HUES6 (cell line): ENCODE results near the gene THRA.
A peak's percentile ranks its signal among the peaks of the same experiment; 100 is the strongest.

ENCODE experiments used
- H3K27ac ChIP-seq: 2 replicates; pipeline ENCODE4 v1.7.0; 2013; ENCODE audit warnings: low read depth, mild to moderate bottlenecking, low read length, inconsistent platforms
- H3K27me3 ChIP-seq: 2 replicates; pipeline ENCODE4 v1.6.1; 2013; ENCODE audit warnings: low read length; ENCODE audit not compliant: control insufficient read depth, insufficient read depth
- H3K36me3 ChIP-seq: 2 replicates; pipeline ENCODE4 v1.6.1; 2013; ENCODE audit warnings: low read length; ENCODE audit not compliant: control insufficient read depth, insufficient read depth
- H3K4me1 ChIP-seq: 2 replicates; pipeline ENCODE4 v1.6.1; 2013; ENCODE audit warnings: low read length; ENCODE audit not compliant: control insufficient read depth, insufficient read depth
- H3K4me3 ChIP-seq: 2 replicates; pipeline ENCODE4 v1.5.1; 2013; ENCODE audit warnings: low read depth, low read length
- H3K9ac ChIP-seq: one replicate; pipeline ENCODE4 v1.6.1; 2013; ENCODE audit warnings: mild to moderate bottlenecking, low read length
- H3K9me3 ChIP-seq: 2 replicates; pipeline ENCODE4 v1.6.1; 2013; ENCODE audit warnings: low read depth, low read length; ENCODE audit not compliant: control insufficient read depth, insufficient read depth

The THRA gene

GRCh38 chr17:40062329-40063186 lies at the start of gene THRA:
TSS of gene THRA (plus strand) at chr17:40062965. CDS start at chr17:40074489, 11,524 bp downstream.
- peak within 1 kb of the TSS; percentile 57 for H3K27ac ChIP-seq
- peak within 1 kb of the TSS; percentile 78 for H3K9ac ChIP-seq
- peaks cover 40% of the 10 kb centered on the region for H3K4me1 ChIP-seq
- H3K27me3 ChIP-seq: peaks cover 22% of the 10 kb centered on the region
- H3K9me3 ChIP-seq: no peaks in the 10 kb centered on the region
- no peaks in the 10 kb centered on the region for H3K36me3 ChIP-seq
- peak within 1 kb of the TSS; percentile 82 for H3K4me3 ChIP-seq

- Histone ChIP-seq H3K27me3 (no peaks in the 10 kb centered on the region), H3K4me3 (no peak overlapping the region), H3K36me3 (peaks cover 12% of the 10 kb centered on the region), H3K4me1 (peaks cover 29% of the 10 kb centered on the region), H3K27ac (no peak overlapping the region), H3K9ac (no peak overlapping the region), H3K9me3 (no peaks in the 10 kb centered on the region)
Measured at GRCh38 chr17:40014375-40014980, 48.3 kb upstream of the THRA start.

GRCh38 chr17:40015005-40015997 lies 47.5 kb upstream of the THRA start, which contains the start of gene CSF3:
TSS of gene CSF3 (plus strand) at chr17:40015440. CDS start at chr17:40015475, 35 bp downstream.
- Histone ChIP-seq H3K4me3 (no peak within 1 kb of the TSS), H3K9ac (no peak within 1 kb of the TSS), H3K9me3 (no peaks in the 10 kb centered on the region), H3K36me3 (peaks cover 21% of the 10 kb centered on the region), H3K27me3 (no peaks in the 10 kb centered on the region), H3K27ac (no peak within 1 kb of the TSS), H3K4me1 (peaks cover 30% of the 10 kb centered on the region)

- Histone ChIP-seq H3K4me3 (no peak overlapping the region), H3K27me3 (no peaks in the 10 kb centered on the region), H3K4me1 (peaks cover 30% of the 10 kb centered on the region), H3K36me3 (peaks cover 29% of the 10 kb centered on the region), H3K27ac (no peak overlapping the region), H3K9ac (no peak overlapping the region), H3K9me3 (no peaks in the 10 kb centered on the region)
Measured at GRCh38 chr17:40015998-40016985, 46.5 kb upstream of the THRA start.

- Histone ChIP-seq H3K27me3 (no peaks in the 10 kb centered on the region), H3K9ac (no peak overlapping the region), H3K36me3 (peaks cover 42% of the 10 kb centered on the region), H3K27ac (no peak overlapping the region), H3K4me3 (no peak overlapping the region), H3K4me1 (peaks cover 30% of the 10 kb centered on the region), H3K9me3 (no peaks in the 10 kb centered on the region)
Measured at GRCh38 chr17:40017422-40018080, 45.2 kb upstream of the THRA start.

GRCh38 chr17:40018211-40019121 lies 44.3 kb upstream of the THRA start:
- H3K4me1 ChIP-seq: peaks cover 30% of the 10 kb centered on the region

GRCh38 chr17:40019140-40019991 lies 43.4 kb upstream of the THRA start:
- Histone ChIP-seq H3K27ac (no peak overlapping the region), H3K9me3 (no peaks in the 10 kb centered on the region), H3K27me3 (no peaks in the 10 kb centered on the region), H3K36me3 (peaks cover 55% of the 10 kb centered on the region), H3K9ac (peak overlapping the region; percentile 19), H3K4me3 (0 out of 2 replicates have a peak overlapping the region, but pooled peaks have one; percentile 4), H3K4me1 (peaks cover 30% of the 10 kb centered on the region)

More at GRCh38 chr17:40018211-40019121, 44.3 kb upstream of the THRA start:
- 0 out of 2 replicates have a peak overlapping the region, but pooled peaks have one; percentile 4 for H3K4me3 ChIP-seq
- H3K27ac ChIP-seq: peak overlapping the region; percentile 25; the same call in 1 of the 2 replicates
- H3K9me3 ChIP-seq: no peaks in the 10 kb centered on the region
- no peaks in the 10 kb centered on the region for H3K27me3 ChIP-seq
- H3K36me3 ChIP-seq: peaks cover 50% of the 10 kb centered on the region
- H3K9ac ChIP-seq: peak overlapping the region; percentile 19

GRCh38 chr17:40020146-40020545 lies 42.6 kb upstream of the THRA start:
- no peak overlapping the region for H3K9ac ChIP-seq
- H3K36me3 ChIP-seq: peaks cover 62% of the 10 kb centered on the region
- H3K4me1 ChIP-seq: peaks cover 27% of the 10 kb centered on the region
- H3K4me3 ChIP-seq: no peak overlapping the region
- H3K9me3 ChIP-seq: no peaks in the 10 kb centered on the region
- H3K27ac ChIP-seq: no peak overlapping the region
- H3K27me3 ChIP-seq: no peaks in the 10 kb centered on the region
